SK-N-SH treated with all-trans-retinoic acid at 6 μM for 48 hours (cell line): ENCODE measurements around the gene TIAM2.

Experiments
- CSDC2 ChIP-seq: fragments of 250-450 bp; sonication (Bioruptor Pico); IDR thresholded peaks from 2 replicates; pipeline ENCODE4 v1.5.0; 2020; ENCODE audit warnings: mild to moderate bottlenecking, moderate library complexity
- GLIS3 ChIP-seq: fragments of 250-450 bp; sonication (Bioruptor Pico); IDR thresholded peaks from 2 replicates; pipeline ENCODE4 v1.5.0; 2020; ENCODE audit warnings: mild to moderate bottlenecking, moderate library complexity
- ISL1 ChIP-seq: fragments of 250-450 bp; sonication (Bioruptor Pico); IDR thresholded peaks from 2 replicates; pipeline ENCODE4 v2.1.2; 2022; ENCODE audit warnings: mild to moderate bottlenecking, moderate library complexity
- OSR1 ChIP-seq: fragments of 250-450 bp; sonication (Bioruptor Pico); IDR thresholded peaks from 2 replicates; pipeline ENCODE4 v1.8.0; 2022; ENCODE audit warnings: moderate library complexity, mild to moderate bottlenecking, inconsistent platforms
- RARB ChIP-seq: fragments of 250-450 bp; sonication (Bioruptor Pico); IDR thresholded peaks from 2 replicates; pipeline ENCODE4 v1.8.0; 2021; ENCODE audit warnings: mild to moderate bottlenecking, moderate library complexity
- ZFP3 ChIP-seq: fragments of 250-450 bp; sonication (Bioruptor Pico); IDR thresholded peaks from 2 replicates; pipeline ENCODE4 v1.5.0; 2020; ENCODE audit warnings: mild to moderate bottlenecking, moderate library complexity
- ZFP30 ChIP-seq: fragments of 450-650 bp; formaldehyde crosslinking; IDR thresholded peaks from 2 replicates; pipeline ENCODE4 v1.5.0; 2022; ENCODE audit warnings: mild to moderate bottlenecking, moderate library complexity
- ZNF70 ChIP-seq: fragments of 450-650 bp; formaldehyde crosslinking; IDR thresholded peaks from 2 replicates; pipeline ENCODE4 v1.5.0; 2020; ENCODE audit warnings: mild to moderate bottlenecking, moderate library complexity
- ZNF8 ChIP-seq: fragments of 450-650 bp; formaldehyde crosslinking; IDR thresholded peaks from 2 replicates; pipeline ENCODE4 v1.5.0; 2020; ENCODE audit warnings: mild to moderate bottlenecking, moderate library complexity
- TF ChIP-seq, protein P1 (sequence below): fragments of 250-450 bp; sonication (Bioruptor Pico); IDR thresholded peaks from 2 replicates; pipeline ENCODE4 v1.5.1; 2021; ENCODE audit warnings: mild to moderate bottlenecking, moderate library complexity
- TF ChIP-seq, protein P2 (sequence below): fragments of 250-450 bp; sonication (Bioruptor Pico); IDR thresholded peaks from 2 replicates; pipeline ENCODE4 v1.8.0; 2020; ENCODE audit warnings: mild to moderate bottlenecking, moderate library complexity, borderline replicate concordance
- TF ChIP-seq, protein P3 (sequence below): fragments of 250-450 bp; sonication (Bioruptor Pico); IDR thresholded peaks from 2 replicates; pipeline ENCODE4 v1.8.0; 2021; ENCODE audit warnings: low read depth, mild to moderate bottlenecking, moderate library complexity, borderline replicate concordance
- TF ChIP-seq, protein P4 (sequence below): fragments of 250-450 bp; sonication (Bioruptor Pico); IDR thresholded peaks from 2 replicates; pipeline ENCODE4 v1.5.0; 2020; ENCODE audit warnings: mild to moderate bottlenecking, moderate library complexity

DNA sequence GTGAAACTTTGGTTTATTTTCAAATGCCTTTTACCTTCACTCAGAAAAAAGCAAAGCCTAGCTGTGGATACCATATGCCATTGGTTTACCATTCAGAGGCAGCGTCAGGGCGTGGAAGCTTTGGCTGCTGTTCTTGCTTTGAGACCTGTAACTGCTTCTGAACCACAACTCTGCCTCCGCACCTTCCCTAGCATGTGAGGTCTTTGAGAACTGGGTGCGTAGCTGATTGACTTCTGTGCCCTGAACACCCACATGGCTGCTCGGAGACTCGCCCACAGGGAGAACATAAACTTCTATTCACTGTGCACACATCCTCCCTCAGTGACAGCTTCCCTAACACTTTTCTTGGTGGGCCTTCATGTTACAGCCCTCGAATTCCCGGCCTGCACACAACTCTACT, 257.5 kb downstream of the TIAM2 start:
- TF ChIP-seq ZNF8 (CRISPR knock-in tag), result no peak
- TF ChIP-seq RARB, result no peak
- no peak for TF ChIP-seq CSDC2
- TF ChIP-seq, protein P1, sequence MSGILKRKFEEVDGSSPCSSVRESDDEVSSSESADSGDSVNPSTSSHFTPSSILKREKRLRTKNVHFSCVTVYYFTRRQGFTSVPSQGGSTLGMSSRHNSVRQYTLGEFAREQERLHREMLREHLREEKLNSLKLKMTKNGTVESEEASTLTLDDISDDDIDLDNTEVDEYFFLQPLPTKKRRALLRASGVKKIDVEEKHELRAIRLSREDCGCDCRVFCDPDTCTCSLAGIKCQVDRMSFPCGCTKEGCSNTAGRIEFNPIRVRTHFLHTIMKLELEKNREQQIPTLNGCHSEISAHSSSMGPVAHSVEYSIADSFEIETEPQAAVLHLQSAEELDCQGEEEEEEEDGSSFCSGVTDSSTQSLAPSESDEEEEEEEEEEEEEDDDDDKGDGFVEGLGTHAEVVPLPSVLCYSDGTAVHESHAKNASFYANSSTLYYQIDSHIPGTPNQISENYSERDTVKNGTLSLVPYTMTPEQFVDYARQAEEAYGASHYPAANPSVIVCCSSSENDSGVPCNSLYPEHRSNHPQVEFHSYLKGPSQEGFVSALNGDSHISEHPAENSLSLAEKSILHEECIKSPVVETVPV (CRISPR knock-in tag), result no peak
- TF ChIP-seq ZFP3, result no peak
- TF ChIP-seq, protein P2, sequence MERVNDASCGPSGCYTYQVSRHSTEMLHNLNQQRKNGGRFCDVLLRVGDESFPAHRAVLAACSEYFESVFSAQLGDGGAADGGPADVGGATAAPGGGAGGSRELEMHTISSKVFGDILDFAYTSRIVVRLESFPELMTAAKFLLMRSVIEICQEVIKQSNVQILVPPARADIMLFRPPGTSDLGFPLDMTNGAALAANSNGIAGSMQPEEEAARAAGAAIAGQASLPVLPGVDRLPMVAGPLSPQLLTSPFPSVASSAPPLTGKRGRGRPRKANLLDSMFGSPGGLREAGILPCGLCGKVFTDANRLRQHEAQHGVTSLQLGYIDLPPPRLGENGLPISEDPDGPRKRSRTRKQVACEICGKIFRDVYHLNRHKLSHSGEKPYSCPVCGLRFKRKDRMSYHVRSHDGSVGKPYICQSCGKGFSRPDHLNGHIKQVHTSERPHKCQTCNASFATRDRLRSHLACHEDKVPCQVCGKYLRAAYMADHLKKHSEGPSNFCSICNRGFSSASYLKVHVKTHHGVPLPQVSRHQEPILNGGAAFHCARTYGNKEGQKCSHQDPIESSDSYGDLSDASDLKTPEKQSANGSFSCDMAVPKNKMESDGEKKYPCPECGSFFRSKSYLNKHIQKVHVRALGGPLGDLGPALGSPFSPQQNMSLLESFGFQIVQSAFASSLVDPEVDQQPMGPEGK (CRISPR knock-in tag), result no peak
- TF ChIP-seq ZFP30 (CRISPR knock-in tag), result no peak
- no peak for TF ChIP-seq ISL1
- TF ChIP-seq, protein P3, sequence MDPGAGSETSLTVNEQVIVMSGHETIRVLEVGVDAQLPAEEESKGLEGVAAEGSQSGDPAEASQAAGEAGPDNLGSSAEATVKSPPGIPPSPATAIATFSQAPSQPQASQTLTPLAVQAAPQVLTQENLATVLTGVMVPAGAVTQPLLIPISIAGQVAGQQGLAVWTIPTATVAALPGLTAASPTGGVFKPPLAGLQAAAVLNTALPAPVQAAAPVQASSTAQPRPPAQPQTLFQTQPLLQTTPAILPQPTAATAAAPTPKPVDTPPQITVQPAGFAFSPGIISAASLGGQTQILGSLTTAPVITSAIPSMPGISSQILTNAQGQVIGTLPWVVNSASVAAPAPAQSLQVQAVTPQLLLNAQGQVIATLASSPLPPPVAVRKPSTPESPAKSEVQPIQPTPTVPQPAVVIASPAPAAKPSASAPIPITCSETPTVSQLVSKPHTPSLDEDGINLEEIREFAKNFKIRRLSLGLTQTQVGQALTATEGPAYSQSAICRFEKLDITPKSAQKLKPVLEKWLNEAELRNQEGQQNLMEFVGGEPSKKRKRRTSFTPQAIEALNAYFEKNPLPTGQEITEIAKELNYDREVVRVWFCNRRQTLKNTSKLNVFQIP (CRISPR knock-in tag), result no peak
- TF ChIP-seq, protein P4, sequence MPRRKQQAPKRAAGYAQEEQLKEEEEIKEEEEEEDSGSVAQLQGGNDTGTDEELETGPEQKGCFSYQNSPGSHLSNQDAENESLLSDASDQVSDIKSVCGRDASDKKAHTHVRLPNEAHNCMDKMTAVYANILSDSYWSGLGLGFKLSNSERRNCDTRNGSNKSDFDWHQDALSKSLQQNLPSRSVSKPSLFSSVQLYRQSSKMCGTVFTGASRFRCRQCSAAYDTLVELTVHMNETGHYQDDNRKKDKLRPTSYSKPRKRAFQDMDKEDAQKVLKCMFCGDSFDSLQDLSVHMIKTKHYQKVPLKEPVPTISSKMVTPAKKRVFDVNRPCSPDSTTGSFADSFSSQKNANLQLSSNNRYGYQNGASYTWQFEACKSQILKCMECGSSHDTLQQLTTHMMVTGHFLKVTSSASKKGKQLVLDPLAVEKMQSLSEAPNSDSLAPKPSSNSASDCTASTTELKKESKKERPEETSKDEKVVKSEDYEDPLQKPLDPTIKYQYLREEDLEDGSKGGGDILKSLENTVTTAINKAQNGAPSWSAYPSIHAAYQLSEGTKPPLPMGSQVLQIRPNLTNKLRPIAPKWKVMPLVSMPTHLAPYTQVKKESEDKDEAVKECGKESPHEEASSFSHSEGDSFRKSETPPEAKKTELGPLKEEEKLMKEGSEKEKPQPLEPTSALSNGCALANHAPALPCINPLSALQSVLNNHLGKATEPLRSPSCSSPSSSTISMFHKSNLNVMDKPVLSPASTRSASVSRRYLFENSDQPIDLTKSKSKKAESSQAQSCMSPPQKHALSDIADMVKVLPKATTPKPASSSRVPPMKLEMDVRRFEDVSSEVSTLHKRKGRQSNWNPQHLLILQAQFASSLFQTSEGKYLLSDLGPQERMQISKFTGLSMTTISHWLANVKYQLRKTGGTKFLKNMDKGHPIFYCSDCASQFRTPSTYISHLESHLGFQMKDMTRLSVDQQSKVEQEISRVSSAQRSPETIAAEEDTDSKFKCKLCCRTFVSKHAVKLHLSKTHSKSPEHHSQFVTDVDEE (CRISPR knock-in tag), result no peak
- TF ChIP-seq OSR1 (CRISPR knock-in tag), result no peak
- TF ChIP-seq GLIS3, result no peak
- TF ChIP-seq ZNF70 (CRISPR knock-in tag), result no peak
